H1 (cell line): ENCODE results near the gene DBNL. TPM values are rescaled to one million over a fixed set of nuclear protein-coding genes. Genes with fewer than 3 reads are reported as not detected.

Source experiments
- CTCF ChIA-PET: fragments of 300-600 bp; sonication (Branson Sonifier 250); formaldehyde crosslinking; loops from one replicate; lab custom pipeline; 2021; ENCODE audit not compliant: partially characterized antibody; lab: Charles Lee
- POLR2A ChIA-PET: fragments of 300-600 bp; sonication (Branson Sonifier 250); formaldehyde crosslinking; loops from one replicate; lab custom pipeline; 2021; ENCODE audit warnings: inconsistent platforms; ENCODE audit not compliant: partially characterized antibody; lab: Charles Lee
- DNase-seq, 2 experiments: peaks; one replicate each; pipeline versions ENCODE4 v3.0.0 to v3.0.0-alpha.2; 2010 to 2022; ENCODE audit warnings: low spot score in 2 of 2, low read depth in 1 of 2, mixed read lengths in 1 of 2
- FAIRE-seq: peaks from 2 replicates; lab custom pipeline; 2011; peaks lifted over from hg19 to GRCh38; lab: Jason Lieb, UNC
- H2AFZ ChIP-seq: 2 replicates; pipeline ENCODE4 v1.8.1; 2012; ENCODE audit warnings: low read length, inconsistent platforms
- H2AK5ac ChIP-seq: 2 replicates; pipeline ENCODE4 v1.6.1; 2013; ENCODE audit warnings: low read depth, low read length
- H2BK120ac ChIP-seq: replicated peaks from 2 replicates; pipeline ENCODE3; 2013; ENCODE audit warnings: low read depth, low read length, inconsistent platforms
- H2BK12ac ChIP-seq: 2 replicates; pipeline ENCODE4 v1.6.1; 2013; ENCODE audit warnings: low read depth, low read length
- H2BK15ac ChIP-seq: 2 replicates; pipeline ENCODE4 v1.6.1; 2013; ENCODE audit warnings: low read length
- H2BK20ac ChIP-seq: 2 replicates; pipeline ENCODE4 v1.6.1; 2013; ENCODE audit warnings: low read length
- H2BK5ac ChIP-seq: 2 replicates; pipeline ENCODE4 v1.6.1; 2013; ENCODE audit warnings: low read depth, low read length
- H3K14ac ChIP-seq: 2 replicates; pipeline ENCODE4 v1.6.1; 2013; ENCODE audit warnings: inconsistent platforms; ENCODE audit not compliant: insufficient read length
- H3K18ac ChIP-seq: 2 replicates; pipeline ENCODE4 v1.6.1; 2013; ENCODE audit warnings: low read length; ENCODE audit errors: extremely low read depth
- H3K23ac ChIP-seq: 2 replicates; pipeline ENCODE4 v1.6.1; 2013; ENCODE audit warnings: inconsistent platforms; ENCODE audit not compliant: insufficient read length
- H3K23me2 ChIP-seq: 2 replicates; pipeline ENCODE4 v1.6.1; 2013; ENCODE audit warnings: low read depth, low read length
- H3K27ac ChIP-seq: 2 replicates; pipeline ENCODE4 v1.6.1; 2011; ENCODE audit warnings: low read depth, low read length, inconsistent platforms
- H3K27me3 ChIP-seq, 4 experiments: replicated peaks in 1 of 4; 1 replicate in 1 of 4; 2 replicates in 3 of 4; pipeline versions ENCODE4 v1.6.1 to v1.8.1; 2011 to 2013; ENCODE audit warnings: low read length in 3 of 4, mild to moderate bottlenecking in 3 of 4, inconsistent platforms in 2 of 4, mixed read lengths in 2 of 4, moderate library complexity in 1 of 4; ENCODE audit not compliant: control insufficient read depth in 3 of 4, insufficient read depth in 3 of 4; ENCODE audit errors: extremely low read depth in 1 of 4
- H3K36me3 ChIP-seq, 4 experiments: 2 replicates each; pipeline versions ENCODE4 v1.6.1 to v1.8.1; 2011 to 2013; ENCODE audit warnings: mild to moderate bottlenecking in 4 of 4, low read length in 3 of 4, moderate library complexity in 2 of 4, control low read depth in 1 of 4, inconsistent platforms in 1 of 4; ENCODE audit not compliant: insufficient read depth in 4 of 4, control insufficient read depth in 2 of 4
- H3K4ac ChIP-seq: replicated peaks from 2 replicates; pipeline ENCODE3; 2013; ENCODE audit warnings: low read length, low read depth, mixed read lengths, inconsistent platforms; ENCODE audit not compliant: insufficient read length
- H3K4me1 ChIP-seq, 4 experiments: replicated peaks in 1 of 4; 1 replicate in 1 of 4; 2 replicates in 3 of 4; pipeline versions ENCODE4 v1.6.1 to v1.8.1; 2011 to 2013; ENCODE audit warnings: low read length in 3 of 4, inconsistent platforms in 2 of 4, mixed read lengths in 1 of 4; ENCODE audit not compliant: insufficient read depth in 4 of 4, control insufficient read depth in 3 of 4
- H3K4me2 ChIP-seq, 2 experiments: 2 replicates each; pipeline versions ENCODE4 v1.6.1 to v1.8.1; 2011 to 2013; ENCODE audit warnings: low read depth in 2 of 2, low read length in 2 of 2, control low read depth in 1 of 2, inconsistent platforms in 1 of 2, mild to moderate bottlenecking in 1 of 2; ENCODE audit not compliant: insufficient read depth in 1 of 2
- H3K4me3 ChIP-seq, 4 experiments: fragments of 200-600, 300-600 bp in 1 of 4; sonication (generic), shearing (Covaris generic), sonication (Bioruptor Twin) in 1 of 4; 2 replicates each; pipeline versions ENCODE4 v1.5.1 to v1.8.1; 2011 to 2016; ENCODE audit warnings: low read length in 4 of 4, low read depth in 3 of 4, control low read depth in 2 of 4, inconsistent platforms in 2 of 4, mild to moderate bottlenecking in 2 of 4, mixed read lengths in 1 of 4, moderate library complexity in 1 of 4; ENCODE audit not compliant: insufficient read depth in 2 of 4; ENCODE audit errors: extremely low read depth in 1 of 4
- H3K56ac ChIP-seq: replicated peaks from 2 replicates; pipeline ENCODE3; 2013; ENCODE audit warnings: low read depth, mild to moderate bottlenecking, mixed read lengths, low read length, inconsistent platforms; ENCODE audit not compliant: insufficient read length
- H3K79me1 ChIP-seq: 2 replicates; pipeline ENCODE4 v1.6.1; 2013; ENCODE audit warnings: low read depth, low read length, control low read depth
- H3K79me2 ChIP-seq, 2 experiments: 2 replicates each; pipeline versions ENCODE4 v1.6.1 to v1.8.1; 2012 to 2013; ENCODE audit warnings: low read length in 2 of 2, mild to moderate bottlenecking in 2 of 2, inconsistent platforms in 1 of 2; ENCODE audit not compliant: insufficient read depth in 2 of 2, control insufficient read depth in 1 of 2
- H3K9ac ChIP-seq, 4 experiments: replicated peaks in 1 of 4; 1 replicate in 1 of 4; 2 replicates in 3 of 4; pipeline versions ENCODE4 v1.6.1 to v1.8.1; 2011 to 2013; ENCODE audit warnings: low read depth in 3 of 4, low read length in 3 of 4, control low read depth in 2 of 4, mild to moderate bottlenecking in 2 of 4, moderate library complexity in 2 of 4, inconsistent platforms in 1 of 4; ENCODE audit errors: extremely low read depth in 1 of 4
- H3K9me3 ChIP-seq, 2 experiments: 2 replicates each; pipeline versions ENCODE4 v1.6.1 to v1.8.1; 2012 to 2013; ENCODE audit warnings: mild to moderate bottlenecking in 2 of 2, moderate library complexity in 2 of 2, control low read depth in 1 of 2, inconsistent platforms in 1 of 2, low read depth in 1 of 2, low read length in 1 of 2, mixed read lengths in 1 of 2; ENCODE audit not compliant: insufficient read depth in 2 of 2
- H4K20me1 ChIP-seq, 2 experiments: replicated peaks in 1 of 2; 2 replicates each; pipeline versions ENCODE3 to v1.8.1; 2011 to 2013; ENCODE audit warnings: inconsistent platforms in 2 of 2, low read length in 2 of 2, mild to moderate bottlenecking in 1 of 2; ENCODE audit not compliant: insufficient read depth in 2 of 2, control insufficient read depth in 1 of 2
- H4K5ac ChIP-seq: 2 replicates; pipeline ENCODE4 v1.6.1; 2013; ENCODE audit warnings: low read length, low read depth, mixed read lengths, inconsistent platforms; ENCODE audit not compliant: insufficient read length
- H4K8ac ChIP-seq: 2 replicates; pipeline ENCODE4 v1.8.0; 2013; ENCODE audit warnings: mild to moderate bottlenecking, moderate library complexity, low read length, inconsistent platforms; ENCODE audit not compliant: insufficient read depth; ENCODE audit errors: extremely low read depth
- H4K91ac ChIP-seq: replicated peaks from 2 replicates; pipeline ENCODE3; 2013; ENCODE audit warnings: low read length, mixed read lengths, inconsistent platforms; ENCODE audit not compliant: insufficient read length
- ASH2L ChIP-seq: fragments of 200-600, 300-600 bp; sonication (generic); IDR thresholded peaks from one replicate; pipeline ENCODE4 v1.7.1; 2017; ENCODE audit warnings: low read length
- BCL11A ChIP-seq, 2 experiments: IDR thresholded peaks; one replicate each; pipeline ENCODE4 v1.6.1; 2011; ENCODE audit warnings: low read depth in 2 of 2, low read length in 2 of 2, mild to moderate bottlenecking in 2 of 2
- WGBS, 2 experiments: shearing (Covaris generic) in 1 of 2; methylation state at CpG; one replicate each; pipeline versions ENCODE4 v1.1.6 to v1.1.7; 2013 to 2015; ENCODE audit warnings: low lambda C conversion rate in 2 of 2, mixed read lengths in 2 of 2, inconsistent platforms in 1 of 2, low coverage in 1 of 2, missing lambda C conversion rate in 1 of 2; ENCODE audit not compliant: insufficient replicate concordance in 2 of 2, insufficient coverage in 1 of 2, insufficient read length in 1 of 2; ENCODE audit errors: extremely low coverage in 1 of 2, missing lambda C conversion rate in 1 of 2; 5-methylcytosine and 5-hydroxymethylcytosine counted together
- polyA plus RNA-seq, 7 experiments: library from polyadenylated mRNA; depleted of rRNA in 3 of 7; stranded (reverse) in 5 of 7; unstranded in 2 of 7; fragments of >200 nt in 5 of 7; fragments of 200-250 nt in 2 of 7; gene quantifications; 1 replicate in 5 of 7; 2 replicates in 1 of 7; 4 replicates in 1 of 7; pipeline versions ENCODE4 v1.2.1 to v1.2.3, GENCODE V29; 2011 to 2013; ENCODE audit warnings: missing spikeins in 2 of 7, mixed read lengths in 2 of 7
- total RNA-seq: library from RNA; stranded (reverse); fragmentation: NEBNext Ultra II Directional; extraction: Animal tissue kit (Norgen Biotek cat#: 25700); gene quantifications from 2 replicates; pipeline ENCODE4 v1.2.1, GENCODE V29; 2021

Gene DBNL
- total and polyA plus RNA-seq, 2 of the 8 experiments (the other 6 are each of a cell fraction or from before 2014, with no cell fraction given), result 30.9 to 56.6 TPM

- Histone ChIP-seq H4K91ac (no peak overlapping the region), H3K23ac (no peak overlapping the region), H4K20me1 (peaks cover 2 to 3% of the 10 kb centered on the region in 2 experiments), H2BK120ac (no peak overlapping the region), H3K27ac (no peak overlapping the region), H3K56ac (no peak overlapping the region), H3K79me1 (0 out of 2 replicates have a peak, but pooled peaks cover 4% of the 10 kb centered on the region), H3K14ac (no peak overlapping the region), H3K9me3 (no peaks in the 10 kb centered on the region), H2BK5ac (no peak overlapping the region), H3K23me2 (peaks cover 15% of the 10 kb centered on the region), H4K8ac (no peak overlapping the region), H2AK5ac (no peak overlapping the region), H3K4me1 (peaks cover 0 to 12% (median 9%) of the 10 kb centered on the region in 4 experiments; a peak in 6 of 7 replicates), H3K36me3 (no peaks in the 10 kb centered on the region), H3K4me2 (no peak overlapping the region), H4K5ac (no peak overlapping the region), H3K4me3 (no peak overlapping the region), H2AFZ (0 out of 2 replicates have a peak overlapping the region, but pooled peaks have one; percentile 6), H3K4ac (no peak overlapping the region), H3K9ac (no peak overlapping the region), H3K27me3 (peaks cover 0 to 27% (median 14%) of the 10 kb centered on the region in 4 experiments; a peak in 6 of 7 replicates), H2BK12ac (no peak overlapping the region), H3K18ac (no peak overlapping the region), H2BK15ac (no peak overlapping the region), H2BK20ac (no peak overlapping the region), H3K79me2 (no peaks in the 10 kb centered on the region; a peak in 1 of 4 replicates)
- TF ChIP-seq BCL11A (IDR thresholded peaks at IDR 0.05; ENCODE audit: low read depth in 2 of 2, low read length in 2 of 2) (no peak), ASH2L (no peak)
- ChIA-PET POLR2A (interaction anchor here (0.9 to 2.8 kb wide), 3 partner anchors 11 to 33 kb away, joined by 3 to 8 read pairs (median 4); no protein-coding TSS in a partner anchor), CTCF (interaction anchor here (0.6 to 2.7 kb wide), 6 partner anchors 9 to 96 kb away, joined by 3 to 13 read pairs (median 3); no protein-coding TSS in a partner anchor)
- no peak for DNase-seq
- FAIRE-seq, result no peak
- WGBS, 2 experiments, result 92% methylated on average over 10 of the region's 10 CpGs; no CpG with 5 or more reads in 1 of the 2 experiments
These were observed 56.2 kb downstream of the DBNL start for GRCh38 chr7:44100458-44101302.
